GM10847 (cell line): ENCODE measurements around the gene TTC9C.

Experiments used
- POLR2A ChIP-seq: IDR thresholded peaks from 2 replicates; pipeline ENCODE4 v1.6.1; 2011; ENCODE audit not compliant: insufficient read length; ENCODE audit errors: extremely low read depth

TTC9C gene

GRCh38 chr11:62774407-62774806 is 46.1 kb downstream of the TTC9C start:
- TF ChIP-seq POLR2A = no peak

- TF ChIP-seq POLR2A = no peak
Measured at GRCh38 chr11:62775646-62776045, 47.4 kb downstream of the TTC9C start.

DNA sequence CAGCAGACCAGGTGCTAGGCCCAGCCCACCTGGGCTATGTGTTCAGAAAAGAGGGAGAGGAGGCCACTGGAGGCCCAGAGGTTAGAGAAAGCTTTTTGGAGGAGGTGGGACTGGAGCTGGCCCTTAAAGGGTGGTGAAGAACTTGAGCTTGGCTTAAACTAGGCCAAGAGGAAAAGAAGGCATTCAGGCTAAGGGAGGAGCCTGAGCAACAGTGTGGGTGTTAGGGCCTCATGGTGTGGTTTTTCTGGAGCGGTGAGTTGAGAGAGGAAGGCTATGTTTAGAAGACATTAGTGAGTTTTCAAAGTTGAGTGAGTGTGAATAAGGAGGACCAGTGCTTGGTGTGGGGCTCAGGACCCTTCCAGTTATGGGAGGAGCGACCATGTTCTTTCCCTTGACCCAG is 49.1 kb downstream of the TTC9C start:
- no peak for TF ChIP-seq POLR2A

GRCh38 chr11:62778441-62778840 is 50.2 kb downstream of the TTC9C start:
- no peak for TF ChIP-seq POLR2A

DNA sequence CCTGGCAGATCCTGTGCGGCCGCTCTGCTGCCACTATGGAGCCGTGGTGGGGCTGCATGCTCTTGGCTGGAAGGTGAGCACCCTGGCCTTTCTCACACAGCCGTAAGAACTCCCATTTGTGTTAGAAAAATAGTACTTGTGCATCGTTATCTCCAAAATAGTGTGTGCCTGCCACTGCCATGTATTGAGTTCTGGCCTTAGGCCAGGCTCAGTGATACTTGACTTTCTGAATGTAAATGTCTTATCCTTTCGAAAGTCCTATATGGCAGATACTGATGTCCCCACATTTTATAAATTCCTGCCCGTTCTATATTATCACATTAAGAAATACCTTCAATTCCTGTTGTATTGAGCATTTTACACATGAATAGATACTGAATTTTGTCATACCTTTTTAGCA is 54.5 kb downstream of the TTC9C start:
- no peak for TF ChIP-seq POLR2A

- no peak for TF ChIP-seq POLR2A
Measured at GRCh38 chr11:62786318-62787004, 58.2 kb downstream of the TTC9C start.

GRCh38 chr11:62787005-62787759 is 58.9 kb downstream of the TTC9C start, which contains the start of gene TMEM179B:
Gene TMEM179B, plus strand, starts transcription at chr11:62787402. Its CDS starts 30 bp downstream, at chr11:62787432.
- TF ChIP-seq POLR2A = peak; percentile 99
